ENCODE measurements around the gene SPDYE1.
A peak's percentile ranks its signal among the peaks of the same experiment; 100 is the strongest.
"Not testable (repeated sequence)": the region's sequence is repeated elsewhere in the genome, so short reads cannot be mapped to it uniquely, and the experiment has no call there.

SPDYE1 gene

GRCh38 chr7:44018857-44019807, 21.4 kb downstream of the SPDYE1 start:
- H3K4me3 ChIP-seq (replicated peaks; ENCODE audit: low read depth, low read length), result peak overlapping the region; percentile 72
- TF ChIP-seq, protein P1, sequence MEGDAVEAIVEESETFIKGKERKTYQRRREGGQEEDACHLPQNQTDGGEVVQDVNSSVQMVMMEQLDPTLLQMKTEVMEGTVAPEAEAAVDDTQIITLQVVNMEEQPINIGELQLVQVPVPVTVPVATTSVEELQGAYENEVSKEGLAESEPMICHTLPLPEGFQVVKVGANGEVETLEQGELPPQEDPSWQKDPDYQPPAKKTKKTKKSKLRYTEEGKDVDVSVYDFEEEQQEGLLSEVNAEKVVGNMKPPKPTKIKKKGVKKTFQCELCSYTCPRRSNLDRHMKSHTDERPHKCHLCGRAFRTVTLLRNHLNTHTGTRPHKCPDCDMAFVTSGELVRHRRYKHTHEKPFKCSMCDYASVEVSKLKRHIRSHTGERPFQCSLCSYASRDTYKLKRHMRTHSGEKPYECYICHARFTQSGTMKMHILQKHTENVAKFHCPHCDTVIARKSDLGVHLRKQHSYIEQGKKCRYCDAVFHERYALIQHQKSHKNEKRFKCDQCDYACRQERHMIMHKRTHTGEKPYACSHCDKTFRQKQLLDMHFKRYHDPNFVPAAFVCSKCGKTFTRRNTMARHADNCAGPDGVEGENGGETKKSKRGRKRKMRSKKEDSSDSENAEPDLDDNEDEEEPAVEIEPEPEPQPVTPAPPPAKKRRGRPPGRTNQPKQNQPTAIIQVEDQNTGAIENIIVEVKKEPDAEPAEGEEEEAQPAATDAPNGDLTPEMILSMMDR (IDR thresholded peaks at IDR 0.05; ENCODE audit: low read length, missing control alignments), result peak; percentile 44

GRCh38 chr7:44019825-44020224, 22.1 kb downstream of the SPDYE1 start:
- DNase-seq (ENCODE audit: low read depth); H3K4me3 ChIP-seq (replicated peaks; ENCODE audit: low read depth, low read length): not testable (repeated sequence)

More at GRCh38 chr7:44018857-44019807, 21.4 kb downstream of the SPDYE1 start:
- peak; percentile 97 for DNase-seq (ENCODE audit: low read depth)

GRCh38 chr7:44022069-44022468, 24.4 kb downstream of the SPDYE1 start:
- DNase-seq (ENCODE audit: low read depth); H3K4me3 ChIP-seq (replicated peaks; ENCODE audit: low read depth, low read length): not testable (repeated sequence)

DNA sequence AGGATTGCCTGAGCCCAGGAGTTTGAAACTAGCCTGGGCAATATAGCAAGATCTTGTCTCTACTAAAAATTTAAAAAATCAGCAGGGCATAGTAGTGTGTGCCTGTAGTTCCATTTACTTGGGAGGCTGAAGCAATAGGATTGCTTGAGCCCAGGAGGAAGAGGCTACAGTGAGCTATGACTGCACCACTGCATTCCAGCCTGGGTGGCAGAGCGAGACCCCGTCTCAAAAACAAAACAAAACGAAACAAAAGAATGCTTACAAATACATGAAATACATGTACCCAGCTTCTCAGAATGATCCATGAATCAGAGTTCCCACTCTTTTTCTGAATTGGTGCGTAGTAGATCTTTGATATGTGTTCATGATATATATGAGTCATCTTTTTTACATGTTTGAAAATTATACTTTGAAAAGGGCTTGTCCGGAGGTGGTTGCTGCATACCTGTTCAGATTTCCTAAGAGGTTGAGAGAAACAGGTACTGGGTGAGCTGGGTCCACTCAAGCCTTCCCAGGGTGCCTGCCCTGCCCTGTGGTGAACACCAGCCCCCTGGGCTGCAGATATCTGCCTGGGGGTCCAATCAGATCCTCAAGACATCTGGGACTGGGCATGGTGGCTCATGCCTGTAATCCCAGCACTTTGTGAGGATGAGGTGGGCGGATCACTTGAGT, 25.2 kb downstream of the SPDYE1 start:
- H3K4me3 ChIP-seq (replicated peaks; ENCODE audit: low read depth, low read length); DNase-seq (ENCODE audit: low read depth): not testable (repeated sequence)

- not testable (repeated sequence) for H3K4me3 ChIP-seq (replicated peaks; ENCODE audit: low read depth, low read length); DNase-seq (ENCODE audit: low read depth)
These were observed 31.7 kb downstream of the SPDYE1 start for GRCh38 chr7:44029433-44029832.

- not testable (repeated sequence) for DNase-seq (ENCODE audit: low read depth); H3K4me3 ChIP-seq (replicated peaks; ENCODE audit: low read depth, low read length)
These were observed 32.3 kb downstream of the SPDYE1 start for GRCh38 chr7:44030029-44030428.

- DNase-seq (ENCODE audit: low read depth); H3K4me3 ChIP-seq (replicated peaks; ENCODE audit: low read depth, low read length): not testable (repeated sequence)
These were observed 33.6 kb downstream of the SPDYE1 start for GRCh38 chr7:44031319-44031718.

DNA sequence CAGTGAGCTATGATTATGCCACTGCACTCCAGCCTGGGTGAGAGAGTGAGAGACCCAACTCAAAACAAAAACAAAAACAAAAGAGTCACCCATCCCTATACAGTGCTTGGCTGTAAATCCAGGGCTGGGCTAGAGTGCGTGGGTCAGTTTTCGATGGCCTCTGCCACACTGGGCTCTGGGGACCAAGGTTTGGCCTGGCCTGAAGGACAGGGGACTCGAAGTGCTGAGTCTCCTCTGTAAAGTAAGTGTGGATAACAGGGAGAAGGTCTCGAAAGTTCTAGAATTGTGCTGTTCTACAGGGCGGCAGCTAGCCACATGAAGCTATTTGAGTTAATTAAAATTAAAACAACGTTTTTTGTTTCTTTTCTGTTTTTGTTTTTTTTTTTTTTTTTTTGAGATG, 34.3 kb downstream of the SPDYE1 start:
- H3K4me3 ChIP-seq (replicated peaks; ENCODE audit: low read depth, low read length); DNase-seq (ENCODE audit: low read depth): not testable (repeated sequence)

DNA sequence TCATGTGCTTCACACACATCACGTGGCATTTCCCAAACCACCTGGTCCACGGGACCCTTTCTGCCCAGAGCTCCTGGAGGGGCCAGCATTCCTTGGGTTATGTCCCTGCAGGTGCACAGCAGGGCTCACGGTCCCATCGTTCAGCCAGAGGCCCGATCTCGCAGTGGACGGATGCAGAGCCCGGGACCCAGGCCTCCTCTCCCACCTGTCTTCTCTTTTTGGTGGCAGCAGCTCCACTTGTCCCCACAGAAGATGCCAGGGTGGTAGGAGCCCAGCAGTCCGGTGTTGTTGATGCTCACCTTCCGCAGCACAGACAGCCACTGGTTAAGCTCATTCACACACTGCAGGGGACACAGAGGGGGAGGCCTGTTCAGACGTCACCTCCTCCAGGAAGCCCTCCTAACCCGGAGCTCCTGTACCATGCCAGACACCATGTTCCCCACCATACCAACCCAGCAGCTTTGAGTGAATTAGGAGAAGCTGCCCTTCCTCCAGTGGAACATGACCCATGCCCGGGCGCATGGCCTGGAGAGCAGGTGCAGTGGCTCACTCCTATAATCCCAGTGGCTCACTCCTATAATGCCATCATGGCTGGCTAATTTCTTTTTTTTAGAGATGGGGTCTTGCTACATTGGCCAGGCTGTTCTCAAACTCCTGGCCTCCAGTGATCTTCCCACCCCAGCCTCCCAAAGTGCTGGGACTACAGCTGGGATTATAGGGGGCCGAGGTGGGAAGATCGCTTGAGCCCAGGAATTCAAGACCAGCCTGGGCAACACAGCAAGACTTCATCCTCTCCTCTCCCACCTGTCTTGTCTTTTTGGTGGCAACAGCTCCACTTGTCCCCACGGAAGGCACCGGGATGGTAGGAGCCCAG, 36.5 kb downstream of the SPDYE1 start:
- not testable (repeated sequence) for DNase-seq (ENCODE audit: low read depth); H3K4me3 ChIP-seq (replicated peaks; ENCODE audit: low read depth, low read length)

GRCh38 chr7:44036364-44036763, 38.7 kb downstream of the SPDYE1 start:
- DNase-seq (ENCODE audit: low read depth), result peak; percentile 42
- not testable (repeated sequence) for H3K4me3 ChIP-seq (replicated peaks; ENCODE audit: low read depth, low read length)

GRCh38 chr7:44037951-44038350, 40.3 kb downstream of the SPDYE1 start:
- H3K4me3 ChIP-seq (replicated peaks; ENCODE audit: low read depth, low read length); DNase-seq (ENCODE audit: low read depth): not testable (repeated sequence)

DNA sequence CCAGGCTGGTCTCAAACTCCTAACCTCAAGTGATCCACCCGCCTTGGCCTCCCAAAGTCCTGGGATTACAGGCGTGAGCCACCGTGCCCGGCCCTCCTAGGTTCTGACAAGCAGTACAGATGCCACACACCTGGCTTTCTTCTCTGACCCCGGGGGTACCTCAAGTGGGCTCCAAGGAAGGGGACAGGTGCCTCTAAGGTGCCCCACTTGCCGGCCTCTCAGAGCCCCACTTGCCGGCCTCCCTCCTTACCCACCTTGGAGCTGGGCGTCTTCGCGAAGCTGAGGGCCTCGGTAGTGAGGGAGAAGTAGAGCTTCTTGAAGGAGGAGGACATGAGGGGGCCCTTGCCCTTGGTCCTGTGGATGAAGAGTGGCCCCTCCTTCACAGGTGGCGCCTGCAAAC, 40.9 kb downstream of the SPDYE1 start:
- not testable (repeated sequence) for H3K4me3 ChIP-seq (replicated peaks; ENCODE audit: low read depth, low read length); DNase-seq (ENCODE audit: low read depth)

DNA sequence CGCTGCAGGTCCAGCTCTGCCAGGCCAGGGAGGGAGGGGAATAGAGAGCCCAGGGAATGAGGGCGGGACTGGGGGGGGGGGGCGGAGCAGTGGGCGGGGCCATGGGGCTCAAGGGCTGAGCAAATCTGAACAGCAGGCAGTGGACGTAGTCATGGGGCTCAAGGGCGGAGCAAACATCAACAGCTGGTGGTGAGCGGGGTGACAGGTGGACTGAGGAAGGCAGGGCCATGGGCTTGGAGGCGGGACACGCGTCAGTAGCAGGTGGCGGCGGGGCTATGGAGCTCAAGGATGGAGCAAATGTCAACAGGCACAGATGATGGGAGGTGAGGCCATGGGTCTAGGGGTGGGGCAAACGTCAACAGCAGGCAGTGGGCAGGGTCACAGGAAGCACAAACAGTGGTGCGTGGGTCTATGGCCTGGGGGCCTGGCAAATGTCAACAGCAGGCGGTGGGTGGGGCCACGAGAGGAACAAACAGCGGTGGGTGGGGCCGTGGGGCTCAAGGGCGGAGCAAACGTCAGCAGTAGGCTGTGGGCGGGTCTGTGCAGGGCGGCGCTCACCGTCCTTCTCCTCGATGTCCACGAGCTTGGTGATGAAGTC, 41.4 kb downstream of the SPDYE1 start:
- peak overlapping the region; percentile 31 for H3K4me3 ChIP-seq (replicated peaks; ENCODE audit: low read depth, low read length)
- DNase-seq (ENCODE audit: low read depth), result peak; percentile 77

- not testable (repeated sequence) for H3K4me3 ChIP-seq (replicated peaks; ENCODE audit: low read depth, low read length)
These were observed 42.2 kb downstream of the SPDYE1 start for GRCh38 chr7:44039800-44040492.

GRCh38 chr7:44040493-44040891, 42.8 kb downstream of the SPDYE1 start:
- H3K4me3 ChIP-seq (replicated peaks; ENCODE audit: low read depth, low read length), result peak overlapping the region; percentile 22
- DNase-seq (ENCODE audit: low read depth), result not testable (repeated sequence)

More at GRCh38 chr7:44039800-44040492, 42.2 kb downstream of the SPDYE1 start:
- DNase-seq (ENCODE audit: low read depth), result not testable (repeated sequence)
